HG02852 (cell line): ENCODE measurements around the gene HDGFL1.

ENCODE experiments used
- ATAC-seq: cut with Tn5 transposase; IDR thresholded peaks from one replicate; pipeline ENCODE4 v1.9.1; 2021; ENCODE audit warnings: mild to moderate bottlenecking, moderate library complexity; ENCODE audit not compliant: unreplicated experiment

The HDGFL1 gene

GRCh38 chr6:22589118-22589517 lies 19.8 kb downstream of the HDGFL1 start:
- no peak for ATAC-seq

- no peak for ATAC-seq
These were observed 21.1 kb downstream of the HDGFL1 start for GRCh38 chr6:22590423-22590822.

GRCh38 chr6:22593895-22594294 lies 24.5 kb downstream of the HDGFL1 start:
- ATAC-seq: no peak

- ATAC-seq: no peak
These were observed 26.6 kb downstream of the HDGFL1 start for GRCh38 chr6:22596011-22596410.

GRCh38 chr6:22598339-22598738 lies 29.0 kb downstream of the HDGFL1 start:
- no peak for ATAC-seq

- ATAC-seq: no peak
These were observed 30.7 kb downstream of the HDGFL1 start for GRCh38 chr6:22600059-22600458.

DNA sequence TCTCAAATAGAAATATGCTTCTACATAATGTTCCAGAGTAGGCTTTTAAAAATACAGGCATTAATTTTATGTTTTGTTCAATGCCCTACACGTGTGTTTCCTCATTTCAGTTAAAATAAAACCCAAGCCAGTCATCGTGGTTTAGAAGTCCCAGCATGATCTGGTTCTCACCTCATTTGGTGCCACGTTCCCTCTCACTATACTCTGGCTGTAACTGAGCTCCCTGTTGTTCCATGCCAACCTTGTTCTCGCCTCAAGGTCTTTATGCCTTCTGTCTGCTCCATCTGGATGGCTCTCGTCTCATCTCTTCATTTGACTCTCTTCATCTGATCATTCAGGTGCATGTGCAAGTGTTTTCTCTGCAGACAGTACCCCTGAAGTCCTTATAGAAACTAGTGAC lies 32.6 kb downstream of the HDGFL1 start:
- no peak for ATAC-seq

GRCh38 chr6:22605736-22606135 lies 36.4 kb downstream of the HDGFL1 start:
- no peak for ATAC-seq

- ATAC-seq: no peak
These were observed 40.8 kb downstream of the HDGFL1 start for GRCh38 chr6:22610127-22610526.

- no peak for ATAC-seq
These were observed 42.9 kb downstream of the HDGFL1 start for GRCh38 chr6:22612236-22612635.

GRCh38 chr6:22613051-22613450 lies 43.7 kb downstream of the HDGFL1 start:
- no peak for ATAC-seq

- ATAC-seq: no peak
These were observed 44.3 kb downstream of the HDGFL1 start for GRCh38 chr6:22613695-22614094.

- no peak for ATAC-seq
These were observed 45.2 kb downstream of the HDGFL1 start for GRCh38 chr6:22614547-22614946.

- no peak for ATAC-seq
These were observed 51.7 kb downstream of the HDGFL1 start for GRCh38 chr6:22621028-22621427.
